Tibial nerve (tissue), 4 donors: ENCODE results near the gene TMEM63C. TPM values are rescaled to one million over a fixed set of nuclear protein-coding genes. Genes with fewer than 3 reads are reported as not detected.

ENCODE experiments used
- DNase-seq, 2 donors: peaks; one replicate each; pipeline ENCODE4 v3.0.0-alpha.2; 2019; ENCODE audit warnings: low spot score in 2 of 2
- H3K27ac ChIP-seq, 4 donors: fragments of 200-600 bp; sonication (generic) in 3 of 4; one replicate each; pipeline ENCODE4 v1.5.1; 2017 to 2019; ENCODE audit warnings: mild to moderate bottlenecking in 1 of 4
- H3K27me3 ChIP-seq, 2 donors: fragments of 200-600 bp; sonication (generic) in 1 of 2; one replicate each; pipeline versions ENCODE4 v1.5.1 to v1.6.0; 2017 to 2019
- H3K36me3 ChIP-seq, 3 donors: fragments of 200-600 bp; sonication (generic); one replicate each; pipeline ENCODE4 v1.5.1; 2018 to 2019
- H3K4me1 ChIP-seq, 4 donors: fragments of 200-600 bp; sonication (generic) in 3 of 4; one replicate each; pipeline ENCODE4 v1.5.1; 2017 to 2019
- H3K4me3 ChIP-seq, 4 donors: fragments of 200-600 bp; sonication (generic) in 3 of 4; one replicate each; pipeline ENCODE4 v1.5.1; 2017 to 2019; ENCODE audit warnings: mild to moderate bottlenecking in 1 of 4, moderate library complexity in 1 of 4
- H3K9me3 ChIP-seq, 4 donors: fragments of 200-600 bp; sonication (generic) in 3 of 4; one replicate each; pipeline ENCODE4 v1.5.1; 2017 to 2019
- EP300 ChIP-seq, 2 donors: sonication (generic); formaldehyde crosslinking; IDR thresholded peaks; one replicate each; pipeline ENCODE4 v1.6.1; 2017; ENCODE audit warnings: antibody characterized with exemption in 2 of 2, mild to moderate bottlenecking in 1 of 2
- POLR2A ChIP-seq, 2 donors: fragments of 450-650 bp; IDR thresholded peaks; one replicate each; pipeline ENCODE4 v1.6.1; 2017; ENCODE audit warnings: antibody characterized with exemption in 2 of 2, mild to moderate bottlenecking in 2 of 2, moderate library complexity in 2 of 2
- WGBS, 2 donors: methylation state at CpG; one replicate each; pipeline ENCODE4 v1.1.5; 2018; 5-methylcytosine and 5-hydroxymethylcytosine counted together
- total RNA-seq, 4 donors: library from RNA; depleted of rRNA; stranded (reverse); fragments of >200 nt; gene quantifications; one replicate each; pipeline ENCODE4 v1.1.0, GENCODE V29; 2016
- TF ChIP-seq, protein P1 (sequence below), 5 experiments: fragments of 200-600 bp in 3 of 5; fragments of 450-650 bp in 2 of 5; sonication (generic) in 3 of 5; IDR thresholded peaks; one replicate each; pipeline ENCODE4 v1.5.1; 2016 to 2019; ENCODE audit warnings: antibody characterized with exemption in 5 of 5, mild to moderate bottlenecking in 3 of 5, moderate library complexity in 2 of 5

Gene TMEM63C
- total RNA-seq, 4 donors from 2014 or later = not detected

DNA sequence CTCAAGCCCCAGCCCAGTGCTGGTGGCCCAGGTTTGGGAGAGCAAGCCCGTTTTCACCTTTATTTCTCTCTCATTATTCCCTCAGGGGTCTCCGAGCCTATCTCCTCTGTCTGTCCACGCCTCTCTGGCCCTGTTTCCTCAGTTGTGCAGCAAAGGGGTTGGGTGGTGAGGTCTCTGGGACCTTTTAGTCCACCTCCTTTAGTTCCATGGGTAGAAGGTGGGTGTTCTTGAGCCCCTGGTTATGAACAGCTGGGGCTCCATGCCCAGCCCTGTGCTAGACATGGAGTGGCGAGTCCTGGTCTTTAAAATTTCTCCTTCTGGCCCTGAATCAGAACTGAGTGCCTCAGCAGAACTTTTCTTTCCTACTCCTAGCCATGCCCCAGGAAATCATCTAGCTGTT lies 90.7 kb downstream of the TMEM63C start:
- Histone ChIP-seq H3K27ac (no peak overlapping the region), H3K9me3 (peaks cover 0 to 22% (median 2%) of the 10 kb centered on the region in 4 donors), H3K36me3 (peaks cover 0 to 40% (median 0%) of the 10 kb centered on the region in 3 donors), H3K4me3 (no peak overlapping the region), H3K27me3 (peaks cover 0 to 52% of the 10 kb centered on the region in 2 donors), H3K4me1 (peaks cover 0 to 10% (median 0%) of the 10 kb centered on the region in 4 donors)
- 76 to 78% methylated on average over 4 of the region's 4 CpGs for WGBS, 2 donors
- TF ChIP-seq EP300 (IDR thresholded peaks at IDR 0.05) = no peak
- TF ChIP-seq, protein P1, sequence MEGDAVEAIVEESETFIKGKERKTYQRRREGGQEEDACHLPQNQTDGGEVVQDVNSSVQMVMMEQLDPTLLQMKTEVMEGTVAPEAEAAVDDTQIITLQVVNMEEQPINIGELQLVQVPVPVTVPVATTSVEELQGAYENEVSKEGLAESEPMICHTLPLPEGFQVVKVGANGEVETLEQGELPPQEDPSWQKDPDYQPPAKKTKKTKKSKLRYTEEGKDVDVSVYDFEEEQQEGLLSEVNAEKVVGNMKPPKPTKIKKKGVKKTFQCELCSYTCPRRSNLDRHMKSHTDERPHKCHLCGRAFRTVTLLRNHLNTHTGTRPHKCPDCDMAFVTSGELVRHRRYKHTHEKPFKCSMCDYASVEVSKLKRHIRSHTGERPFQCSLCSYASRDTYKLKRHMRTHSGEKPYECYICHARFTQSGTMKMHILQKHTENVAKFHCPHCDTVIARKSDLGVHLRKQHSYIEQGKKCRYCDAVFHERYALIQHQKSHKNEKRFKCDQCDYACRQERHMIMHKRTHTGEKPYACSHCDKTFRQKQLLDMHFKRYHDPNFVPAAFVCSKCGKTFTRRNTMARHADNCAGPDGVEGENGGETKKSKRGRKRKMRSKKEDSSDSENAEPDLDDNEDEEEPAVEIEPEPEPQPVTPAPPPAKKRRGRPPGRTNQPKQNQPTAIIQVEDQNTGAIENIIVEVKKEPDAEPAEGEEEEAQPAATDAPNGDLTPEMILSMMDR (IDR thresholded peaks at IDR 0.05) = no peak
- no peak for TF ChIP-seq POLR2A (IDR thresholded peaks at IDR 0.05)
- DNase-seq = no peak

DNA sequence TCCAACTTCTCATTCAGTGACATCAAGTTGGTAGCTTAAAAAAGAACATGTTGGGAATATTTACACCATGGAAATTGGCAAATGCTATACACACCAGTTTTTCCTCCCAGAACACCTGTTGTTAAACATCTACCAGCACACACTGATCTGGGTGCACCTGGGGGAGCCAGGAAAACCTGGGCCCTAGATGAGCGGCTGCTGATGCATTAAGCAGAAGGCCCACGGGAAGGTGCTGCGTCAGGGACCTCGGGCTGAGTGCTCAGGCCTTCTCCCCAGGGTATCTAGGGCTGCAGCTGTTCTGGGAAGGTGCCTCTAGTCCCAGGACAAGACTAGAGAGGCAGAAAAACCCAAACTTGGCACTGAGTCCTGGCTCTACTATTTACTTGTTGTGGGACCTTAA lies 92.2 kb downstream of the TMEM63C start:
- 80 to 89% methylated on average over 4 of the region's 4 CpGs for WGBS, 2 donors
- H3K27me3 ChIP-seq = peaks cover 0 to 37% of the 10 kb centered on the region in 2 donors
- TF ChIP-seq, protein P1 (IDR thresholded peaks at IDR 0.05) = no peak
- TF ChIP-seq EP300 (IDR thresholded peaks at IDR 0.05) (no peak), POLR2A (IDR thresholded peaks at IDR 0.05) (no peak)
- H3K9me3 ChIP-seq = peaks cover 0 to 7% (median 0%) of the 10 kb centered on the region in 4 donors
- H3K27ac ChIP-seq = no peak overlapping the region
- H3K4me1 ChIP-seq = peaks cover 0 to 10% (median 0%) of the 10 kb centered on the region in 4 donors
- H3K4me3 ChIP-seq = no peak overlapping the region
- H3K36me3 ChIP-seq = peaks cover 0 to 56% (median 5%) of the 10 kb centered on the region in 3 donors
- no peak for DNase-seq

DNA sequence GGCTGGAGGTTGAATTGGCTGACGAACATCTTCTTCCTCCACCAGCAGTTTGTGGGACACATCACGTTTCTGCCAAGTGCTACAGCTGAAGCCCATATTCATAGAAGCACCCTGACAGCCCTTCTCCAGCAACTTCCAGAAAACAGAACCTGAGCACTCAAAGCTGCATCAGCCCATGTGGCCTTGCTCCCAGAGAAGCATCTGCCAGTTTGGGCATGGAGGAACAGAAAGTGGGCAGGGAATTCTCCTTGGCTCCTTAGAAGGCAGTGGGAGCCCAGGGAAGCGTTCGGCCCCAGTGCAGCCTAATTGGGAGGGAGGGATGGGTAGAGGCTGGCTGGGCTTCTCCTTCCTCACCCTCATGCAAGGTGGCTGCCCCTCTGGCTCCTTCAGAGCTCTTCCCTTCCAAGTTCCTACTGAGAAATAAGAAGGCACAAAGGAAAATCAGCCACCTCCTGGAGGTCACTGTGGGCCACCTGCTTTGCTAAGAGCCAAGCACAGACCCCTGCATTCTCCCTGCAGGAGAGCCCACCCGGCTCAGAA lies 93.5 kb downstream of the TMEM63C start:
- Histone ChIP-seq H3K4me3 (no peak overlapping the region), H3K27me3 (peaks cover 0 to 26% of the 10 kb centered on the region in 2 donors), H3K27ac (no peak overlapping the region), H3K4me1 (peaks cover 0 to 10% (median 0%) of the 10 kb centered on the region in 4 donors), H3K9me3 (peaks cover 0 to 6% (median 0%) of the 10 kb centered on the region in 4 donors), H3K36me3 (peaks cover 0 to 69% (median 5%) of the 10 kb centered on the region in 3 donors)
- TF ChIP-seq EP300 (IDR thresholded peaks at IDR 0.05) (no peak), POLR2A (IDR thresholded peaks at IDR 0.05) (no peak)
- TF ChIP-seq, protein P1 (IDR thresholded peaks at IDR 0.05) = no peak
- no peak for DNase-seq
- 71 to 76% methylated on average over 5 of the region's 5 CpGs for WGBS, 2 donors

DNA sequence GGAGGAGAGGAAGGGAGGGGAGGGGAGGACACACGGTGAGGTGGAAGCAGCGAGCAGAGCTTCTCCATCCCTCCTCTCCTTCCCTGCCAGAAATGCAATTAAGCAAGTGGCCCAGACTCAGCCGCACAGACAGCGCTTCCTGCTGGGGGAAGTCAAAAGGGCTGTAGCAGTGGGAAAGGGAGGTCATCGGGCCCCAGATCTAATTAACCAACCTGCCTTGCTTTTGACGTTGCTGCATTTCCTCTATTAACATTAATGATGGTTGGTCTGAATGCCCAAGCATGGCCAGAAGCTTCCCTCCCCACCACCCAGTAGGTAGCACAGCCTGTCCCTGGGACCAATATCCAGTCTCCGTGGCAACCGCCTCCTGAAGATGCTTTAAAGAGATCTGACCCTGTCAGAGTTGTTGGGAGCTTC lies 94.0 kb downstream of the TMEM63C start:
- Histone ChIP-seq H3K27me3 (peaks cover 0 to 21% of the 10 kb centered on the region in 2 donors), H3K4me1 (peaks cover 0 to 6% (median 0%) of the 10 kb centered on the region in 4 donors), H3K27ac (no peak overlapping the region), H3K9me3 (peaks cover 0 to 6% (median 0%) of the 10 kb centered on the region in 4 donors), H3K36me3 (peaks cover 0 to 74% (median 5%) of the 10 kb centered on the region in 3 donors), H3K4me3 (no peak overlapping the region)
- 45 to 48% methylated on average over 8 of the region's 8 CpGs for WGBS, 2 donors
- TF ChIP-seq EP300 (IDR thresholded peaks at IDR 0.05) = no peak
- DNase-seq = no peak

DNA sequence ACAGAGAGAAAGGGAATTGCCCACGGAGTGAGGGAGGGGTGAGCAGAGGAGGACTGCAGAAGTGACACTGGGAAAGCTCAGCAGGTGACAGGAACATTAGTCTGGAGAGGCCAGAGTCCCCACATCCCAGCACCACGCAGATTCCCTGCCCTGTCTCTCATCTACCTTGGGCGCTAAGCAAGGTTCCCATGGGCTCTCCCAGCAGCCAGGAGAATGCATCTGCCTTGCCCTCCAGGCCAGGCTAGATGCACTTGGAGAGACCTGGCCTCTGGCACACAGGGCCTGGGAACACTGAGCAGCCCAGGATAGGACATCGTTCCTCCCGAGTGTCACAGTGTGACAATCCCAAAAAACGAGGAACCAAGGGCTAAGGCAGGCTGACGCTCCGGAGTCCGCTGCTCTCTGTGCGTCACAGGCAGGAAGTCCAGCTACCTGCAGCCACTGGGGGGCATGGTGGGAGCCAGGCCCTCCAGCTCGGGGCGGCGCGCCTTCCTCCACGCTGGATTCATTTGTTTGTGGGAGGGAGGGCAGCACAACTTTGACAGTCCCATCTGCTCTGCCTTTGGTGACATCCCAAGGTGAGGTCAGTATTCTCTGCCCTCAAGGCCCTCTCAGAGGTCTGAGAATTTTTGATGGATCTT lies 94.8 kb downstream of the TMEM63C start:
- 83 to 89% methylated on average over 15 of the region's 15 CpGs for WGBS, 2 donors
- Histone ChIP-seq H3K4me1 (no peaks in the 10 kb centered on the region), H3K27ac (no peak overlapping the region), H3K4me3 (no peak overlapping the region), H3K36me3 (peaks cover 0 to 82% (median 5%) of the 10 kb centered on the region in 3 donors), H3K27me3 (peaks cover 0 to 13% of the 10 kb centered on the region in 2 donors), H3K9me3 (peaks cover 0 to 6% (median 0%) of the 10 kb centered on the region in 4 donors)
- TF ChIP-seq, protein P1 (IDR thresholded peaks at IDR 0.05) = no peak
- TF ChIP-seq POLR2A (IDR thresholded peaks at IDR 0.05) (no peak), EP300 (IDR thresholded peaks at IDR 0.05) (no peak)
- no peak for DNase-seq
